Measurements from ENCODE around the gene ZBTB7B. TPM values are rescaled to one million over a fixed set of nuclear protein-coding genes. Genes with fewer than 3 reads are reported as not detected.

The ZBTB7B gene
- total and polyA plus RNA-seq, 9 of the 15 experiments (the other 6 are each of a cell fraction or from before 2014, with no cell fraction given) = 0.04 to 46.5 (median 15.2) TPM

- TF ChIP-seq, protein P1, sequence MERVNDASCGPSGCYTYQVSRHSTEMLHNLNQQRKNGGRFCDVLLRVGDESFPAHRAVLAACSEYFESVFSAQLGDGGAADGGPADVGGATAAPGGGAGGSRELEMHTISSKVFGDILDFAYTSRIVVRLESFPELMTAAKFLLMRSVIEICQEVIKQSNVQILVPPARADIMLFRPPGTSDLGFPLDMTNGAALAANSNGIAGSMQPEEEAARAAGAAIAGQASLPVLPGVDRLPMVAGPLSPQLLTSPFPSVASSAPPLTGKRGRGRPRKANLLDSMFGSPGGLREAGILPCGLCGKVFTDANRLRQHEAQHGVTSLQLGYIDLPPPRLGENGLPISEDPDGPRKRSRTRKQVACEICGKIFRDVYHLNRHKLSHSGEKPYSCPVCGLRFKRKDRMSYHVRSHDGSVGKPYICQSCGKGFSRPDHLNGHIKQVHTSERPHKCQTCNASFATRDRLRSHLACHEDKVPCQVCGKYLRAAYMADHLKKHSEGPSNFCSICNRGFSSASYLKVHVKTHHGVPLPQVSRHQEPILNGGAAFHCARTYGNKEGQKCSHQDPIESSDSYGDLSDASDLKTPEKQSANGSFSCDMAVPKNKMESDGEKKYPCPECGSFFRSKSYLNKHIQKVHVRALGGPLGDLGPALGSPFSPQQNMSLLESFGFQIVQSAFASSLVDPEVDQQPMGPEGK (CRISPR knock-in tag; IDR thresholded peaks at IDR 0.05; ENCODE audit: borderline replicate concordance) = no peak
- TF ChIP-seq FOXM1 (IDR thresholded peaks at IDR 0.05; ENCODE audit: low read depth) (no peak), FOXM1 (CRISPR knock-in tag; IDR thresholded peaks at IDR 0.05; ENCODE audit: low read depth) (no peak; the same call in 1 of the 2 replicates), ZNF79 (CRISPR knock-in tag; IDR thresholded peaks at IDR 0.05; ENCODE audit: low read depth) (no peak), HDAC2 (IDR thresholded peaks at IDR 0.05) (no peak), HIVEP1 (CRISPR knock-in tag; IDR thresholded peaks at IDR 0.05) (no peak), PHF21A (IDR thresholded peaks at IDR 0.05; ENCODE audit: borderline replicate concordance, low read depth) (peak; percentile 91; the same call in 1 of the 2 replicates), RBM39 (optimal IDR thresholded peaks at IDR 0.05; ENCODE audit: low read depth, low read length) (no peak), ZNF384 (IDR thresholded peaks at IDR 0.05; ENCODE audit: low read depth, low read length) (peak; percentile 25; the same call in 1 of the 2 replicates), GTF2A2 (tag; IDR thresholded peaks at IDR 0.05) (no peak), ZZZ3 (IDR thresholded peaks at IDR 0.05) (no peak), IRF9 (tag; IDR thresholded peaks at IDR 0.05) (no peak), ZNF644 (tag; IDR thresholded peaks at IDR 0.05; ENCODE audit: low read depth) (no peak), KAT8 (IDR thresholded peaks at IDR 0.05; ENCODE audit: low read depth) (no peak), POLR2G (IDR thresholded peaks at IDR 0.05; ENCODE audit: low read depth, low read length) (peak; percentile 87), TBP (optimal IDR thresholded peaks at IDR 0.05; ENCODE audit: low read depth, low read length) (peak; percentile 18), MBD2 (IDR thresholded peaks at IDR 0.05; ENCODE audit: borderline replicate concordance, low read depth) (no peak), TAF7 (tag; IDR thresholded peaks at IDR 0.05) (no peak), SMAD2 (IDR thresholded peaks at IDR 0.05; ENCODE audit: low read depth, low read length) (no peak), POLR2AphosphoS2 (IDR thresholded peaks at IDR 0.05; ENCODE audit: low read length) (no peak), ZKSCAN1 (IDR thresholded peaks at IDR 0.05; ENCODE audit: low read depth, low read length) (no peak), GABPB1 (CRISPR knock-in tag; IDR thresholded peaks at IDR 0.05) (peak; percentile 86), LEF1 (IDR thresholded peaks at IDR 0.05) (0 out of 2 replicates have a peak, but pooled peaks have one; percentile 27), COPS2 (conservative IDR thresholded peaks at IDR 0.05) (no peak), SIN3B (IDR thresholded peaks at IDR 0.05; ENCODE audit: low read depth) (no peak)
- TF ChIP-seq, protein P2, sequence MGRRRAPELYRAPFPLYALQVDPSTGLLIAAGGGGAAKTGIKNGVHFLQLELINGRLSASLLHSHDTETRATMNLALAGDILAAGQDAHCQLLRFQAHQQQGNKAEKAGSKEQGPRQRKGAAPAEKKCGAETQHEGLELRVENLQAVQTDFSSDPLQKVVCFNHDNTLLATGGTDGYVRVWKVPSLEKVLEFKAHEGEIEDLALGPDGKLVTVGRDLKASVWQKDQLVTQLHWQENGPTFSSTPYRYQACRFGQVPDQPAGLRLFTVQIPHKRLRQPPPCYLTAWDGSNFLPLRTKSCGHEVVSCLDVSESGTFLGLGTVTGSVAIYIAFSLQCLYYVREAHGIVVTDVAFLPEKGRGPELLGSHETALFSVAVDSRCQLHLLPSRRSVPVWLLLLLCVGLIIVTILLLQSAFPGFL (CRISPR knock-in tag; IDR thresholded peaks at IDR 0.05) = no peak
These were observed 14.7 kb downstream of the ZBTB7B start (continued) for GRCh38 chr1:155017041-155017945.

Data from K562 (cell line).